ENCODE results near the gene MESP2.
A peak's percentile ranks its signal among the peaks of the same experiment; 100 is the strongest.

The MESP2 gene

GRCh38 chr15:89756897-89757296 lies 19.2 kb upstream of the MESP2 start:
- DNase-seq (ENCODE audit: low spot score) = no peak

GRCh38 chr15:89758283-89758682 lies 17.8 kb upstream of the MESP2 start:
- no peak for DNase-seq (ENCODE audit: low spot score)

GRCh38 chr15:89758981-89759380 lies 17.2 kb upstream of the MESP2 start:
- DNase-seq (ENCODE audit: low spot score) = no peak

GRCh38 chr15:89759835-89760234 lies 16.3 kb upstream of the MESP2 start:
- no peak for DNase-seq (ENCODE audit: low spot score)

GRCh38 chr15:89760303-89761008 lies 15.7 kb upstream of the MESP2 start:
- peak; percentile 78 for DNase-seq (ENCODE audit: low spot score)

- no peak for DNase-seq (ENCODE audit: low spot score)
Observed at GRCh38 chr15:89761009-89761831, 14.9 kb upstream of the MESP2 start.

GRCh38 chr15:89761929-89762328 lies 14.2 kb upstream of the MESP2 start:
- no peak for DNase-seq (ENCODE audit: low spot score)

- no peak for DNase-seq (ENCODE audit: low spot score)
Observed at GRCh38 chr15:89765694-89766093, 10.4 kb upstream of the MESP2 start.

- DNase-seq (ENCODE audit: low spot score) = no peak
Observed at GRCh38 chr15:89766357-89767311, 9.5 kb upstream of the MESP2 start.

- DNase-seq (ENCODE audit: low spot score) = no peak
Observed at GRCh38 chr15:89767411-89767915, 8.7 kb upstream of the MESP2 start.

GRCh38 chr15:89768071-89768500 lies 8.0 kb upstream of the MESP2 start:
- DNase-seq (ENCODE audit: low spot score) = no peak

- no peak for DNase-seq (ENCODE audit: low spot score)
Observed at GRCh38 chr15:89769366-89769765, 6.8 kb upstream of the MESP2 start.

GRCh38 chr15:89770041-89770440 lies 6.1 kb upstream of the MESP2 start:
- DNase-seq (ENCODE audit: low spot score) = no peak

GRCh38 chr15:89772932-89773583 lies 3.1 kb upstream of the MESP2 start:
- DNase-seq (ENCODE audit: low spot score) = peak; percentile 56

- no peak for DNase-seq (ENCODE audit: low spot score)
Observed at GRCh38 chr15:89774492-89774891, 1.6 kb upstream of the MESP2 start.

GRCh38 chr15:89775815-89776214 lies 317 bp upstream of the MESP2 start:
- DNase-seq (ENCODE audit: low spot score) = no peak

- no peak for DNase-seq (ENCODE audit: low spot score)
Observed at GRCh38 chr15:89777073-89777751, 1.1 kb downstream of the MESP2 start.

- no peak for DNase-seq (ENCODE audit: low spot score)
Observed at GRCh38 chr15:89777782-89778380, 1.7 kb downstream of the MESP2 start.

- DNase-seq (ENCODE audit: low spot score) = no peak
Observed at GRCh38 chr15:89778861-89779260, 2.7 kb downstream of the MESP2 start.

GRCh38 chr15:89780601-89781000 lies 4.5 kb downstream of the MESP2 start:
- no peak for DNase-seq (ENCODE audit: low spot score)

GRCh38 chr15:89781055-89781454 lies 4.9 kb downstream of the MESP2 start:
- no peak for DNase-seq (ENCODE audit: low spot score)

Measured in NAMALWA (cell line).